Measurements from ENCODE around the gene KCNA10. TPM values are rescaled to one million over a fixed set of nuclear protein-coding genes. Genes with fewer than 3 reads are reported as not detected.
A peak's percentile ranks its signal among the peaks of the same experiment; 100 is the strongest.

The KCNA10 gene
- polyA plus RNA-seq, 1 donor: 0.40 TPM

- no peak for DNase-seq (ENCODE audit: low read depth)
Observed at GRCh38 chr1:110498270-110498669, 20.7 kb downstream of the KCNA10 start.

GRCh38 chr1:110495926-110496600, 22.9 kb downstream of the KCNA10 start:
- DNase-seq (ENCODE audit: low read depth): peak; percentile 29

GRCh38 chr1:110494522-110495406, 24.2 kb downstream of the KCNA10 start:
- no peak for DNase-seq (ENCODE audit: low read depth)

- DNase-seq (ENCODE audit: low read depth): no peak
Observed at GRCh38 chr1:110494036-110494435, 24.9 kb downstream of the KCNA10 start.

- no peak for DNase-seq (ENCODE audit: low read depth)
Observed at GRCh38 chr1:110493059-110493699, 25.8 kb downstream of the KCNA10 start.

- DNase-seq (ENCODE audit: low read depth): no peak
Observed at GRCh38 chr1:110492573-110492972, 26.4 kb downstream of the KCNA10 start.

GRCh38 chr1:110490791-110491451, 28.1 kb downstream of the KCNA10 start:
- DNase-seq (ENCODE audit: low read depth): no peak

GRCh38 chr1:110489973-110490542, 28.9 kb downstream of the KCNA10 start:
- DNase-seq (ENCODE audit: low read depth): no peak

GRCh38 chr1:110489406-110489805, 29.6 kb downstream of the KCNA10 start:
- no peak for DNase-seq (ENCODE audit: low read depth)

GRCh38 chr1:110488867-110489266, 30.1 kb downstream of the KCNA10 start:
- DNase-seq (ENCODE audit: low read depth): no peak

- no peak for DNase-seq (ENCODE audit: low read depth)
Observed at GRCh38 chr1:110488161-110488560, 30.8 kb downstream of the KCNA10 start.

- no peak for DNase-seq (ENCODE audit: low read depth)
Observed at GRCh38 chr1:110487726-110488125, 31.2 kb downstream of the KCNA10 start.

GRCh38 chr1:110485725-110486124, 33.2 kb downstream of the KCNA10 start:
- DNase-seq (ENCODE audit: low read depth): no peak

- DNase-seq (ENCODE audit: low read depth): no peak
Observed at GRCh38 chr1:110484801-110485200, 34.2 kb downstream of the KCNA10 start.

- no peak for DNase-seq (ENCODE audit: low read depth)
Observed at GRCh38 chr1:110483308-110483685, 35.7 kb downstream of the KCNA10 start.

- DNase-seq (ENCODE audit: low read depth): no peak
Observed at GRCh38 chr1:110482662-110483307, 36.2 kb downstream of the KCNA10 start.

- no peak for DNase-seq (ENCODE audit: low read depth)
Observed at GRCh38 chr1:110481968-110482623, 36.9 kb downstream of the KCNA10 start.

GRCh38 chr1:110480356-110481096, 38.4 kb downstream of the KCNA10 start:
- DNase-seq (ENCODE audit: low read depth): no peak

- DNase-seq (ENCODE audit: low read depth): no peak
Observed at GRCh38 chr1:110478886-110479285, 40.1 kb downstream of the KCNA10 start.

Data from forelimb muscle (tissue), 1 donor.